ENCODE measurements around the gene NMU. TPM values are rescaled to one million over a fixed set of nuclear protein-coding genes. Genes with fewer than 3 reads are reported as not detected.
"Not testable (repeated sequence)": the region's sequence is repeated elsewhere in the genome, so short reads cannot be mapped to it uniquely, and the experiment has no call there.

The NMU gene
- total RNA-seq, 1 donor from 2014 or later: not detected

- no peak for DNase-seq (ENCODE audit: low read depth)
These were observed 10.3 kb downstream of the NMU start for GRCh38 chr4:55625835-55626234.

- DNase-seq (ENCODE audit: low read depth): not testable (repeated sequence)
These were observed 12.0 kb downstream of the NMU start for GRCh38 chr4:55624063-55624462.

- no peak for DNase-seq (ENCODE audit: low read depth)
These were observed 17.5 kb downstream of the NMU start for GRCh38 chr4:55618546-55619143.

- no peak for DNase-seq (ENCODE audit: low read depth)
These were observed 18.4 kb downstream of the NMU start for GRCh38 chr4:55617587-55618197.

GRCh38 chr4:55615008-55615407 is 21.1 kb downstream of the NMU start:
- DNase-seq (ENCODE audit: low read depth): peak; percentile 56

- DNase-seq (ENCODE audit: low read depth): no peak
These were observed 22.5 kb downstream of the NMU start for GRCh38 chr4:55613621-55614020.

- DNase-seq (ENCODE audit: low read depth): no peak
These were observed 23.8 kb downstream of the NMU start for GRCh38 chr4:55612341-55612740.

- DNase-seq (ENCODE audit: low read depth): no peak
These were observed 24.6 kb downstream of the NMU start for GRCh38 chr4:55611358-55612059.

GRCh38 chr4:55610381-55610780 is 25.7 kb downstream of the NMU start:
- DNase-seq (ENCODE audit: low read depth): peak; percentile 32

- peak; percentile 63 for DNase-seq (ENCODE audit: low read depth)
These were observed 26.7 kb downstream of the NMU start for GRCh38 chr4:55609393-55609866.

GRCh38 chr4:55608591-55608990 is 27.5 kb downstream of the NMU start:
- peak; percentile 14 for DNase-seq (ENCODE audit: low read depth)

GRCh38 chr4:55604996-55605395 is 31.1 kb downstream of the NMU start:
- peak; percentile 64 for DNase-seq (ENCODE audit: low read depth)

- no peak for DNase-seq (ENCODE audit: low read depth)
These were observed 35.5 kb downstream of the NMU start for GRCh38 chr4:55600640-55601039.

- no peak for DNase-seq (ENCODE audit: low read depth)
These were observed 37.5 kb downstream of the NMU start for GRCh38 chr4:55598641-55599040.

GRCh38 chr4:55592014-55592413 is 44.1 kb downstream of the NMU start, which contains the start of gene PDCL2:
Gene PDCL2 (minus strand): TSS chr4:55592245. CDS start chr4:55592109, 136 bp downstream.
- DNase-seq (ENCODE audit: low read depth): no peak

GRCh38 chr4:55588160-55588559 is 47.9 kb downstream of the NMU start:
- DNase-seq (ENCODE audit: low read depth): no peak

- DNase-seq (ENCODE audit: low read depth): not testable (repeated sequence)
These were observed 53.3 kb downstream of the NMU start for GRCh38 chr4:55582773-55583172.

- DNase-seq (ENCODE audit: low read depth): peak; percentile 9
These were observed 57.6 kb downstream of the NMU start for GRCh38 chr4:55578341-55579010.

GRCh38 chr4:55575513-55575912 is 60.6 kb downstream of the NMU start:
- no peak for DNase-seq (ENCODE audit: low read depth)

GRCh38 chr4:55574252-55574651 is 61.8 kb downstream of the NMU start:
- DNase-seq (ENCODE audit: low read depth): no peak

- DNase-seq (ENCODE audit: low read depth): no peak
These were observed 64.3 kb downstream of the NMU start for GRCh38 chr4:55571806-55572205.

Measured in myocyte (in vitro differentiated cells).